HepG2 (cell line): ENCODE results near the gene EIF4G2. TPM values are rescaled to one million over a fixed set of nuclear protein-coding genes. Genes with fewer than 3 reads are reported as not detected.

Experiments used
- AFF4 ChIP-seq: sonication (generic); formaldehyde crosslinking; IDR thresholded peaks from 2 replicates; pipeline ENCODE4 v1.4.0; 2020; ENCODE audit warnings: missing genetic modification reagents
- MEIS1 ChIP-seq: sonication (generic); formaldehyde crosslinking; IDR thresholded peaks from 2 replicates; pipeline ENCODE4 v1.9.0; 2021; ENCODE audit warnings: mild to moderate bottlenecking, missing genetic modification reagents, moderate library complexity, borderline replicate concordance
- NFAT5 ChIP-seq: sonication (generic); formaldehyde crosslinking; IDR thresholded peaks from 2 replicates; pipeline ENCODE4 v1.4.0; 2020; ENCODE audit warnings: missing genetic modification reagents
- RXRB ChIP-seq: IDR thresholded peaks from 2 replicates; pipeline ENCODE4 v1.6.1; 2016; ENCODE audit warnings: borderline replicate concordance, missing genetic modification reagents, missing compliant biosample characterization
- SOX5 ChIP-seq: IDR thresholded peaks from 2 replicates; pipeline ENCODE4 v1.6.1; 2016; ENCODE audit warnings: borderline replicate concordance
- SOX6 ChIP-seq, 2 experiments: fragments of 450-650 bp in 1 of 2; sonication (generic) in 1 of 2; formaldehyde crosslinking in 1 of 2; IDR thresholded peaks; 2 replicates each; pipeline versions ENCODE4 v1.4.0 to v1.6.1; 2017 to 2020; ENCODE audit warnings: antibody characterized with exemption in 1 of 2, mild to moderate bottlenecking in 1 of 2, missing genetic modification reagents in 1 of 2
- ZBTB44 ChIP-seq: sonication (generic); formaldehyde crosslinking; IDR thresholded peaks from 2 replicates; pipeline ENCODE4 v1.4.0; 2020; ENCODE audit warnings: missing genetic modification reagents
- ZNF326 ChIP-seq: sonication (generic); formaldehyde crosslinking; IDR thresholded peaks from 2 replicates; pipeline ENCODE4 v1.4.0; 2020; ENCODE audit warnings: missing genetic modification reagents, borderline replicate concordance
- ZNF383 ChIP-seq: sonication (generic); formaldehyde crosslinking; IDR thresholded peaks from 2 replicates; pipeline ENCODE4 v1.4.0; 2020; ENCODE audit warnings: missing genetic modification reagents, mild to moderate bottlenecking, borderline replicate concordance
- polyA plus RNA-seq, 8 experiments: library from polyadenylated mRNA; depleted of rRNA in 3 of 8; stranded (reverse) in 7 of 8; unstranded in 1 of 8; fragments of >200 nt; fragmentation: Illumina TruSeq in 4 of 8; extraction: Trizol in 4 of 8; gene quantifications; 2 replicates each; pipeline versions ENCODE4 v1.2.1 to v1.2.3, GENCODE V29; 2011 to 2016; ENCODE audit warnings: low read depth in 4 of 8, missing spikeins in 1 of 8, mixed read lengths in 1 of 8; ENCODE audit not compliant: insufficient read depth in 1 of 8
- total RNA-seq, 5 experiments: library from RNA; depleted of rRNA; stranded (reverse); fragments of >200 nt; fragmentation: Illumina TruSeq; extraction: Trizol; gene quantifications; 2 replicates each; pipeline ENCODE4 v1.2.3, GENCODE V29; 2016; ENCODE audit warnings: low read depth in 1 of 5
- TF ChIP-seq, protein P1 (sequence below): sonication (generic); formaldehyde crosslinking; conservative IDR thresholded peaks from 2 replicates; pipeline ENCODE4 v1.4.0; 2020; ENCODE audit warnings: mild to moderate bottlenecking, missing genetic modification reagents, moderate library complexity
- TF ChIP-seq, protein P2 (sequence below): IDR thresholded peaks from 2 replicates; pipeline ENCODE4 v1.6.1; 2016; ENCODE audit warnings: missing genetic modification reagents, missing compliant biosample characterization

The EIF4G2 gene
- total and polyA plus RNA-seq, 2 of the 13 experiments (the other 11 are each of a cell fraction or from before 2014, with no cell fraction given): 362 to 546 TPM

GRCh38 chr11:10761085-10761698 is 47.5 kb downstream of the EIF4G2 start (continued):
- TF ChIP-seq SOX6 (IDR thresholded peaks at IDR 0.05) (no peak), SOX6 (CRISPR knock-in tag; IDR thresholded peaks at IDR 0.05) (peak; percentile 57), SOX5 (CRISPR knock-in tag) (peak; percentile 40; the same call in 1 of the 2 replicates), AFF4 (no peak), ZBTB44 (no peak), RXRB (CRISPR knock-in tag) (peak; percentile 30; the same call in 1 of the 2 replicates), ZNF383 (CRISPR knock-in tag) (no peak), ZNF326 (CRISPR knock-in tag) (no peak), NFAT5 (CRISPR knock-in tag) (no peak), MEIS1 (CRISPR knock-in tag) (peak; percentile 33; the same call in 1 of the 2 replicates)
- TF ChIP-seq, protein P1, sequence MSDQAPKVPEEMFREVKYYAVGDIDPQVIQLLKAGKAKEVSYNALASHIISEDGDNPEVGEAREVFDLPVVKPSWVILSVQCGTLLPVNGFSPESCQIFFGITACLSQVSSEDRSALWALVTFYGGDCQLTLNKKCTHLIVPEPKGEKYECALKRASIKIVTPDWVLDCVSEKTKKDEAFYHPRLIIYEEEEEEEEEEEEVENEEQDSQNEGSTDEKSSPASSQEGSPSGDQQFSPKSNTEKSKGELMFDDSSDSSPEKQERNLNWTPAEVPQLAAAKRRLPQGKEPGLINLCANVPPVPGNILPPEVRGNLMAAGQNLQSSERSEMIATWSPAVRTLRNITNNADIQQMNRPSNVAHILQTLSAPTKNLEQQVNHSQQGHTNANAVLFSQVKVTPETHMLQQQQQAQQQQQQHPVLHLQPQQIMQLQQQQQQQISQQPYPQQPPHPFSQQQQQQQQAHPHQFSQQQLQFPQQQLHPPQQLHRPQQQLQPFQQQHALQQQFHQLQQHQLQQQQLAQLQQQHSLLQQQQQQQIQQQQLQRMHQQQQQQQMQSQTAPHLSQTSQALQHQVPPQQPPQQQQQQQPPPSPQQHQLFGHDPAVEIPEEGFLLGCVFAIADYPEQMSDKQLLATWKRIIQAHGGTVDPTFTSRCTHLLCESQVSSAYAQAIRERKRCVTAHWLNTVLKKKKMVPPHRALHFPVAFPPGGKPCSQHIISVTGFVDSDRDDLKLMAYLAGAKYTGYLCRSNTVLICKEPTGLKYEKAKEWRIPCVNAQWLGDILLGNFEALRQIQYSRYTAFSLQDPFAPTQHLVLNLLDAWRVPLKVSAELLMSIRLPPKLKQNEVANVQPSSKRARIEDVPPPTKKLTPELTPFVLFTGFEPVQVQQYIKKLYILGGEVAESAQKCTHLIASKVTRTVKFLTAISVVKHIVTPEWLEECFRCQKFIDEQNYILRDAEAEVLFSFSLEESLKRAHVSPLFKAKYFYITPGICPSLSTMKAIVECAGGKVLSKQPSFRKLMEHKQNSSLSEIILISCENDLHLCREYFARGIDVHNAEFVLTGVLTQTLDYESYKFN (CRISPR knock-in tag): peak; percentile 77
- TF ChIP-seq, protein P2, sequence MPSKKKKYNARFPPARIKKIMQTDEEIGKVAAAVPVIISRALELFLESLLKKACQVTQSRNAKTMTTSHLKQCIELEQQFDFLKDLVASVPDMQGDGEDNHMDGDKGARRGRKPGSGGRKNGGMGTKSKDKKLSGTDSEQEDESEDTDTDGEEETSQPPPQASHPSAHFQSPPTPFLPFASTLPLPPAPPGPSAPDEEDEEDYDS: no peak
